NCI-H2196 treated with DMSO at 0.1 percent for 48 hours (cell line): ENCODE data around the gene TCP11L1.
"Not testable (repeated sequence)": the region's sequence is repeated elsewhere in the genome, so short reads cannot be mapped to it uniquely, and the experiment has no call there.

Experiments
- DNase-seq: peaks from one replicate; lab custom pipeline; 2025; ENCODE audit not compliant: unreplicated experiment; lab: John Stamatoyannopoulos, UW

TCP11L1 gene

GRCh38 chr11:33028537-33028914, 10.8 kb upstream of the TCP11L1 start:
- DNase-seq = no peak

- not testable (repeated sequence) for DNase-seq
These were observed 10.2 kb upstream of the TCP11L1 start for GRCh38 chr11:33029218-33029617.

GRCh38 chr11:33033493-33033892, 5.9 kb upstream of the TCP11L1 start:
- no peak for DNase-seq

- no peak for DNase-seq
These were observed 4.4 kb upstream of the TCP11L1 start for GRCh38 chr11:33035011-33035410.

- no peak for DNase-seq
These were observed 875 bp downstream of the TCP11L1 start for GRCh38 chr11:33040033-33040861.

- no peak for DNase-seq
These were observed 1.6 kb downstream of the TCP11L1 start for GRCh38 chr11:33040862-33041453.

- no peak for DNase-seq
These were observed 4.0 kb downstream of the TCP11L1 start for GRCh38 chr11:33043221-33043830.

- no peak for DNase-seq
These were observed 4.9 kb downstream of the TCP11L1 start for GRCh38 chr11:33044285-33044756.

GRCh38 chr11:33045551-33046255, 6.3 kb downstream of the TCP11L1 start:
- DNase-seq = no peak

- DNase-seq = not testable (repeated sequence)
These were observed 9.3 kb downstream of the TCP11L1 start for GRCh38 chr11:33048701-33049100.

- DNase-seq = not testable (repeated sequence)
These were observed 10.4 kb downstream of the TCP11L1 start for GRCh38 chr11:33049565-33050408.

GRCh38 chr11:33052231-33052630, 12.9 kb downstream of the TCP11L1 start:
- no peak for DNase-seq

GRCh38 chr11:33055375-33055774, 16.0 kb downstream of the TCP11L1 start:
- DNase-seq = no peak

GRCh38 chr11:33057284-33057683, 17.9 kb downstream of the TCP11L1 start:
- no peak for DNase-seq

- DNase-seq = no peak
These were observed 20.1 kb downstream of the TCP11L1 start for GRCh38 chr11:33059331-33060007.

GRCh38 chr11:33060271-33060670, 20.9 kb downstream of the TCP11L1 start:
- DNase-seq = no peak

- DNase-seq = no peak
These were observed 22.8 kb downstream of the TCP11L1 start for GRCh38 chr11:33062137-33062536.

GRCh38 chr11:33063326-33063881, 24.0 kb downstream of the TCP11L1 start:
- DNase-seq = no peak

- DNase-seq = no peak
These were observed 24.9 kb downstream of the TCP11L1 start for GRCh38 chr11:33064033-33064825.
